ENCODE data around the gene ISCA1.

ISCA1 gene

GRCh38 chr9:86219606-86220005 is 62.7 kb downstream of the ISCA1 start:
- DNase-seq = no peak

DNA sequence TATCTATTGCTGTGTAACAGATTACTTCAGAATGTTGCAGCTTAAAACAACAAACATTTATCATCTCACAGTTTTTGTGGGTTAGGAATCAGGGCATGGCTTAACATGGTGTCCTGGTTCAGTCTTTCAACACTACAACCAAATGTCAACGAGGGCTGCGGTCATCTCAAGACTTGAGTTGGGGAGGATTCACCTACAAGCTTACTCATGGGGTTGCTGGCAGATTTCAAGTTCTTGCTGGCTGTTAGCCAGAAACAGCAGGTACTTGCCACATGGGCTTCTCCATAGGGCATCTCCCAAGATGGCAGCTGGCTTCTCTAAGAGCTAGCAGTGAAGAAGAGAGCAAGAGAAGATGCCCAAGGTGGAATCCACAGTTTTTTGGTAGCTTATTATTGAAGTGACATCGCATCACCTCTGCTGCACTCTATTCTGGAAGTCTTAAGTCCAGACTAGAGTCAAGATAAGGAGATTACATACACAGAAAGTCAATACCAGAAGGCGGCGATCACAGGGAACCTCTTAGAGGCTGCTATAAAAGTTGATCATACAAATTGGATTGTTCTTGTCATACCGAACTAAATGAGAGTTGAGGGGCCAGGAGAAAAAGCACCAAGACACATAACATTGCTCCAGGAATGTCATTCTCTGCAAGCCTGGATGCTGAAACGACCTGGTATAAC is 65.1 kb downstream of the ISCA1 start:
- no peak for DNase-seq
